ENCODE measurements around the gene ARAP3.

Gene ARAP3

DNA sequence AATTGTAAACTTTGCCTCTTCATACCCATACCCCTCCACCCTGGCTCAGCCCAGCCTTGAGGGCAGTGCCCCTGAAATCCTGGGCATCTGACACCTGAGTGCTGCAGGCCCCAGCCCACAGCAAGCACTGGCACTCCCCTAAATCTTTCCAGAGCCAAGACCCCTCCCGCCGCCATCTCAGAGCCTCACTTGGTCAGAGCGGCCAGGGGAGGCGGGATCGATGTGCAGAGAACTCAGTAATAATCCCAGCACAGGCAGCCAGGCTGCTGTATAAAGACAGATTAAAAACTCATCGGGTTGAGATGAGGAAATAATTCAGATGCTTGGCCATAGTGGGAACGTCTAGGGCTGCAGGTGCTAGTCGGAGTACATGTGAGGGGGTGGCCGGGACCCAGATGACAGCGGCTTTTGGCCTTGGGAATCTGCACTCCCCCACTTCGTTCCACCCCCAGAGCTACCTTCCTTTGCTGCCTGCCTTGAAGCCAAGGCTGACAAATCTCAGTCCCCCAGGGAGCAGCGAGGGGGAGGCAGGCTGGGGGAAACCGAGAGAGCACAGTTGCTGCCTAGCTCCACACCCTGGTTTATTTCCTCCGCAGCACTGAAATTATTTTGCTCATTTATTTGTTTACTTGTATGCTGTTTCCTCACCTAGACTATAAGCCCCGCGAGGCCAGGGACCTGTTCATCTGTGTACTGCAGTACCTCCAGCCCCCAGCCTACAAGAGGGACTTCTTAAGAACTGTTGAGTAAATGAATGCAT lies 19.5 kb upstream of the ARAP3 start:
- no peak for DNase-seq

DNA sequence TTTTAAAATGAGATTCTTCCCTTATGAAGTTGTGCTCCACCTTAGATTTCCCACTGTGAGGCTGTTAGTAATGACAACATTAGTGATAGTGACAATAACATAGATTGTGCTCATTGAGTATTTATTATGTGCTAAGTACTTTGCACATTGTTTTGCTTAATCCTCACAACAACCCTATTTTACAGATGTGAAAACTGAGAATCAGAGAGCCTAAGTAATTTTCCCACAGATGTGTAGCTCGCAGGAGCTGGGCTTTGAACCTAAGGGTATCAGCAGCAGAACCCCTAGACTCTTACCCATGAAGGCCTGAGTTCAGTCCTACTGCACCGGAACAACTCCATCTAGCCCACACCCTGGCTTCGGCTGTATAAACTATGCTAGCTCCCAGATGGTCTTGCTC lies 15.6 kb upstream of the ARAP3 start:
- DNase-seq = no peak

DNA sequence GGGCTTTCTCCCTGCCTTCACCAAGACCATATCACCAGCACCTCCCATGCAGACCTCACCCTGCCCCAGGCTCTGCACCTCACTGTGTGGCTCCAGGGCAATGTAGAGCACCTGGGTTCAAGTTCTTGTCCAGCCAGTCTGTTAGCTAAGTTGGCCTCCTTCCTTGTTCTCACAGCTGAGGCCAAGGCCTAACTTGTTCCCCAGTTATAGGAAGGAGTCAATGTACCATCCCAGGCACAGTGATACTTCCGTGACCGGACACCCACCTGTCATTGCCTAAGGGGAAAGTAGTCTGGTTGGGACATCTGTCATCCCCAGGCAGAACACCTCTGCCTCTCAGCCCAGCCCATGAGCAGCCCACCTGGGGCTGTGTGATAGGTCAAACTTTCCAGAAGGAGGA lies 14.4 kb upstream of the ARAP3 start:
- DNase-seq = no peak

DNA sequence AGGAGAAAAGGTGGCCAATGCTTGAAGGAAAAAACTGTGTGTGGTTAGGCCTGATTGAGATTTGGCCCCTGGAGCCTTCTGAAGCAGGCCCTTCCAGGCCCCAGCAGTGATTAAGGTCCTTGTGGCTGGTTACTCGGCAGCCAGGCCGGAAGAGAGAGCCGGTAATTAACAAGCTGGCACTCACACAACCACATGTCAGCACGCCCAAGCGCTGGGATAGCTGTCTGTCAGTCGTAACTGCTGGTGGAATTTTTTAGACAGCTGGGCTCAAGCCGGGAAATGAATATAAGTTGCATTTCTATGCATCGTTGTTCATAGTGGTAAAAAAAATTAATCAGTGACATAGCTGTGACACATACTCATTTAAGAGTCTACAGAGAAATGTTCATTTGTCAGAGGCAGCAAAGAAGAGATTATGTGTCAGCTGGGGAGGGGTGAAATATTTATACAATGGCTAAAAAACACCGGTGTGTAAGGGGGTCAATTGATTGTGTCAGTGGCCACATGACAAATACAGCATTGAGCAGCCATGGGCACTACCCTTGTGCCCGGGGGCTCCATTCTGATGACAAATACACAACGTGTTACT lies 13.7 kb upstream of the ARAP3 start:
- DNase-seq = peak; percentile 20

DNA sequence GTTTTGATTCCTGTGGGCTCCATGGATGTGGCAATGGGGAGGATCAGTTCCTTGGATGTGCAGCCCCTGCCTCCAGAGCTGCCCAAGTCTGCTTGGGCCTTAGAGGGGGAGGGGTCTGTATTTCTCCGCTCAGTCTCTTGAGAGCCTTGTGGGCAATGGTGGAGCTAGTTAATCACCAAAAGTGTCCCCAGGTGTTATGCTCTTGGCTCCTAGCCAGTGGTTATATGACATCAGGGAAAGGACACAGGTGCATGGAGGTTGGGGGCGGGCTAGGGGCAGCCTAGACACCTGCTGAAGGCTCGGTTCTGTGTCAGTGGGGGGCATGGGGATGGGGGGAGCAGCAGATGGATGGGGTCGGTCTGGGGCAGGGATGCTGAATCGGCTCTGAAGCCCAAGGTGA lies 12.4 kb upstream of the ARAP3 start:
- DNase-seq = peak; percentile 60

DNA sequence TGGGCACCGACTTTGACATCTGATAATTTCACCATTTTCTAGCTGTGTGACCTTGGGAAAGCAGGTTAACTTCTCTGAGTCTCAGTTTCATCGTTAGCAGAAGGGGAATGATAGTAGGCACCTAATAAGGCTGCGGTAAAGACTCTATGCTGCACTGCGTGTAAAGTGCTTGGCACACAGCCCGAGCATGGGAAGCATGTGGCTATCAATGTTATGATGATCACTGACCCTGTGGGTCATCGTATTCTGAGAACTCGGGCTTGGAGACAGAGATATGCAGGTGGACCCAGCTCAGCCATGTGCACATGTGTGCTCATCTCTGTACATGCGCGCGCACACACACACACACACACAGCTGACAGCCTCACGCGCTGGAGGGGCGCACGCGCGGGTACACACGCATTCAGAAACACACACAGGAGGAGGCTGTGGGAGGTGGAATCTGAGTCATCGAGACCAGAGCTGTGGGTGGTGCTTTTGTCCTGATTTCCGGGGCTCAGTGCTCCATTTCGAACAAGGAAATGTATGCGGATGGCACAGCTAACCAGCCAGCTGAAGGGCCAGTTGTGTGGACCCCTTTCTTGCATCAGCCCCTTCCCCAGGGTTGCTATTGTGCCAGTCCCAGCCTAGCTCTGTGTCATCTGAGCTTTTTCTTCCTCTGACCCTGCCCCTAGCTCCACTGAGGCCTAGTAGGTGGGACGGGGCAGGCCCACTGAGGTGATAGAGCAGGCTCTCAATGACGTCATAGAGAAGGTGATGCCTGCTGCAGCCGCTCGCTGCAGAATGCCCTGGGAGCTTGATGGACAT lies 11.1 kb upstream of the ARAP3 start:
- no peak for DNase-seq

DNA sequence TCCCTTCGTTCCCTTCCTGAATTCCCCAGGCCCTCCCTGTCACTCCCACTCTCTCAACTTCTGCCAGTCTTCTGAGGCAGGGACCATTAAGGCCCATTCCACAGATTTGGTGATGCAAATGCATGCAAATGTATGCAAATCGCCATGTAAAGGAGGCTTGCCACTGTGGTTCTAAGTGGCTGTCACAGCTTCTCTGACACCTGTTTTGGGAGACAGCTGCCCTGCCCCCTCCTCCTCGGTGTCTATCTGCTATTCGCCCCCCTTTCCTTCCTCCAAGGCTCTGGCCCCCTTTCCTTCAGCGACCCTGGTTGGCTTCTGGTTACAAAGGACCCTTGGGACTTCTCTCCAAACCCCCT lies 10.5 kb upstream of the ARAP3 start:
- DNase-seq = no peak

DNA sequence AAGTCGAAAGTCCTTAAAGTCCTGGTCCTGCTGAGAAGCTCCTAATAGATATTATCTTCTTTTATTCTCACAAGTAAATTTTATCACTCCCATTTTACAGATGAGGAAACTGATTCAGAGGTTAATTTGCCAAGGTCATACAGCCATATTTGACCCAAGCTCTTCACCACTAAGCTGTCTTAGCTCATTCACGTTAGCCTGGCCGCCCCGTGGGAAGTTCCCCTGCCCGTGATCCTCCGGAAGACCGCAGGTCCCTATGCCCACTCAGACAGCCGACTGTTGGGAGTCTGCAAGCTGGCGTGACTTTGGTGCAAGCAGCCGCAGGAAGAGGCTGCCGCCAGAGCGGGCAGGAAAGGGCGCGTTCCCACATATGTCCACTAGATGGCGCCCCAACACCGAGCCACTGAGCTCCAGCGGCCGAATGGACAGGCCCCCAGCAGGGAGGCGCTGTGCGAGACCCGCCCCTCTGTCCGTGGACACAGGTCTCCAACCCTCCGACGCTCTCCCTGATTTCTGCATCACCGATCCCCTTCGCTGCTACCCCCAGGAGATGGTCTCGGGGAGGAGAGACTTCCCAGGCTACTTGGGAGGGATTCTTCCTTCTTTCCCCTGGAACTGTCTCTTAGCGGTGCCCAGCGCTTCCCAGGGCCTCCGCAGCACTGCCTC lies 10.0 kb upstream of the ARAP3 start:
- DNase-seq = peak; percentile 3

DNA sequence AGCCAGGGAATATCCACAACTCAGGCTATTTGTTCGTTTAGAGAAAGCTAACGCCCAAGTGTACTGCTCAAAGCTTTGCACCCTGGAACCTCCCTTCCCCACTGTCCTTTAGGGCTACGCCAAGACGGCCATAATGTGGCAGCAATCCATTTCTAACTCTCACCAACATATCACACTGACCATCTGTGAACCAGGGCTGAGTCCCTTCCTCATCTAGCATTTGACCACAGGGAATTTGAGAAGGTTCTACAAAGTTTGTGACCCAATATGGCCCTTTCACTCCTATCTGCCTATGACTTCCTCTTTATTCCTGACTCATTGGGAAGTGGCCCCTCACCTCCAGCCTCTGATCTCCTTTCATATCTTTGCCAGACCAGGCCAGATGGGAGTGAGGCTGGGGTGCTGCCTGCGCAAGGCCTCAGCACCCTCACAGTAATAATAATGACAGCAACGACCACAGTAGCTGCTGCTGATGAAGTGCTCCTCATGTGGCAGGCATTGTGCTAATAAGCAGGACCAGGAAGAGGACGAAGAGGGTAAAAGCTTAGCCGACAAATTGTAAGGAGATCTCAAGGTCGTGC lies 9.3 kb upstream of the ARAP3 start:
- DNase-seq = no peak

DNA sequence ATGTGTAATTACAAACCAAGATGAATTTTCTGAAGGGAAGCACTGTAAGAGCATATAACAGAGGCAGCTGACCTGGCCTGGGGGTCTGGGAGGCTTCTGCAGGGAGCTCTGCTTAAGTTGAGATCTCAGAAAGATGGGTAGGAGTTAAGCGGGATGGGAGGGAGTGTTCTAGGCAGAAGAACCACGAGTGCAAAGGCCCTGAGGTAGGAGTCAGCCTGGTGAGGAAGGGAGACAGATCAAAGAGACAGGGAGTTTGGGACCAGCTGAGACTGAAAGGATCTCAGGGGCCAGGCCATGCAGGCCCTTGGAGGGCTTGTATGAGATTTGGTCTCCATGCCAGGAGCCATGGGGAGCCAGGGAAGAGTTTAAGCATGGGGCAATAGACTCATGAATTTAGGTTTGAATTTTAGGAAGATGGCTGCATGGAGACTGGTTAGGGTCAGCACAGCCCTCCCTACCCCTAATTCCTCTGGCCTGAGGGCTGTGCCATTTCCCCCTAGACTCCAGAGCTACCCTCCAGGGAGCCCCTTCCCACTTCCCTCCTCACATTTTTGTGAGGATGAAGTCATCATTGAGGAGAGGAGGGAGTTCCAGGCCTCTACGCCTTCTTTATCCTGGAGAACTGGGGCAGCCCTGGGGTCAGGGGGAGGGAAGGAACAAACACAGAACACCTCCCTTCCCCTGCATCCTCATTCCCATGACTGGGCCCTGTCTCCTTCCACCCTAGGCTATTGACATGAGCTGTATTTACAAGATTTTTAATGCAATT lies 4.8 kb upstream of the ARAP3 start:
- no peak for DNase-seq

DNA sequence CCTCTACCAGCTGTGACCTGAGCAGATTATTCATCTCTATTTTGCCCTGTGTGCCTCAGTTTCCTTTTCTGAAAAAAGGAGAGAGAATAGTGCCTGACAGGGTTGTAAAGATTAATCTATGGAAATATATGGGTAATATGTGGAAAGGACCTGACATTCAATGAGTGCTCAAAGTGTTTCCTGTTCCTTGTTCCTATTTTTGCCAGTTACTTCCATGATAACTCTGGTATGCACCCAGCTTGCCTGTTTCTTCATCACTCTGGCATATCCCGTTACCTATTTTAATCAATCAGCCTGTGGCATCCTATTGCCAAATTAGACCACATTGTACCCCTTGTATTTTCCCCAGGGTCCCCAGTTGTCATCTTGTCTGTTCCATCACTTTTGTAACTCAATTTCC lies 3.6 kb upstream of the ARAP3 start:
- no peak for DNase-seq

DNA sequence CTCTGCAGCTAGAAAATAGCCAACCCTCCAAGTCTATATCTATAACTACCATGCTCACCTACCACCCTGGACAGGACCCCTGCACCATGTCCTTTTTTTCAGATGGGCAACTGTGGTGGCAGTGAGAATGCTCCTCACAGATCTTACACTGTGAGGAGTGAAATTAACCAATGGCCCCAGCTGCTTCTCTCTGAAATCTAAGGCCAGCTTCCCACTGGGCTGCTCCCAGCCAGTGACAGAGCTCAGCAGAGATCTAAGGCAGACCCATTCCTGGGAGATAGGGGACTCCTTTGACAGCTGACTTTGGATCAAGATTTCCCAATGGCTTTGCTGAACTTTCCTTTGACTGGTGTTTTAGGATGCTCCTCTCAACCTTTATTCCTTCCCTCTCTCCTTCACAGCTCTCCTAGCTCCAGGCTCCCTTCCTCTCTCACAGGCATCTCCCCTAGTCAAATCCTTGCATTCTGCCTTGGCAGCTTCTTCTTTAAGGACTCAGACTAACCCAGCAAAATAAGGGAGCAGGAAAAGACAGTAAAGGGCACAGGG lies 1.6 kb upstream of the ARAP3 start:
- no peak for DNase-seq

DNA sequence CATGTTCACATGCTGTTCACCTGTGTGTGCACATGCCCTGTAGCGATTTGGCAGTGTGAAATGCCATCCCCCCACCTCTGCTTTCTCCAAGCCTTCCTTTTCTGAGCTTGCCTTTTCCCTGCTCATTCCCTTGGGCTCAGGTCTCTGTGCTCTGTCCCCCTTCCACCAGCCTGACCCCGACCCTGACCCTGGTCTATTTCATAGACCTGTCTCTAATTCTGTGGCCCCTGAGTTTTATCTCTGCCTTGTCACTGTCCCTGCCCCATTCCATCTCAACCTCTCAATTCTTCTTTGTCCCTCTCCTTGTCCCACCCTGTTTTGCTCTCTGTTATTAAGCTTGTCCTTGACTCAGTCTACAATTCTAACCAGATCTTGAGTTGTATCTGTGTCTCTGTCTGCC lies 735 bp downstream of the ARAP3 start:
- DNase-seq = no peak

DNA sequence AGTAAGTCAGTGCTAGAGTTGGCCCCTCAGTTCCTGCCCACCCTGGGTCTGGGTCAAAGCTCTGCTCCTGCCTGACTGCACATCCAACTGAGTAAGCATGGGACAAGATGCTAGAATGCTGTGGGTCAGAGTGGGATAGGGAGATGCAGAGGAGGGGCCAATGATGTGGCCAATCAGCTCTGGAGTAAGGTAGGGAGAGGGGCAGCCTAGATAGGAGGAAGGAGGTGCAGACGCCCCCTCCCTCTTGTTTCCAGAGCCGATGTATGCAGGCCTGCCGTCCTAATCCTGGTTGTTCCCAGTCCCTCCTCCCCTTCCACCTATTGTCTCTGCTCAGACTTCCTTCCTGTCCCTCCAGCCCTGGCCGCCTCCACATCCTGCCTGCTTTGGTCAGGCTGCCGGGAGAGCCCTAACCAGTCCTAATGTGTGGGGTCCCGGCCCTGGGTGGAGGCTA lies 1.3 kb downstream of the ARAP3 start:
- no peak for DNase-seq

DNA sequence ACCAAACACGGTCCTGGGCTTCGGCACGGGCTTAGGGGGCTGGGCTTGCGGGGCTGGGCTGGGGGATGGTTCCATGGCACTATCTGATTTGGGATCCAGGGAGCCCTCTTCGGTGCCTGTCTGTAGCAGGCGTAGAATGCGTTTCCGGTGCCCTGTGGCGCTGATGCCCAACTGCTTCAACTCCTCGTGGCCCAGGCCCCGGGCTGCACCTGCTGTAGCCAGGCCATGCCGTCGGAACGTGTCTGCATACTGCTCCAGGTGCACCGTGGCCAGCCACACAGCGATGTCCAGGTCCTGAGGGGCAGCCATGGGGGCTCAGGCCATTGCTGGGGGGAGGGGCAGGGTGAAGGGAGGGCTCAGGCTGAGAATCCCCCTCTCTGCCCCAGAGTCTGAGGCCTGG lies 1.9 kb downstream of the ARAP3 start:
- DNase-seq = no peak

DNA sequence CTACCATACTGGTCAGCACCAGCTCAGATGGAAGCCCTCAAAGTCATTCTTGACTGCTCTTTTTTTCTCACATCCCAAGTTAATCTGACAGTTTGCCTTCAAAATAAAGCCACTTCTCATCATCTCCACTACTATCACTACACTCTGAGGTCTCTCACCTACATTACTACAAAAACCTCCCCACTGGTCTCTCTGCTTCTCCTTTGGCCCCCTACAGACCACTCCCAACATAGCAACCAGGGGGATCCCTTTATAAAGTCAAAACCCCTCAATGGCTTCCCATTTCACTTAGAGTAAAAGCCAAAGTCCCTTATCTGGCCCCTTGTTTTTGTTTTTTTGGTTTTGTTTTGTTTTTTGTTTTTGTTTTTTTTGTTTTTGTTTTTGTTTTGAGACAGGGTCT lies 4.6 kb downstream of the ARAP3 start:
- DNase-seq = no peak

DNA sequence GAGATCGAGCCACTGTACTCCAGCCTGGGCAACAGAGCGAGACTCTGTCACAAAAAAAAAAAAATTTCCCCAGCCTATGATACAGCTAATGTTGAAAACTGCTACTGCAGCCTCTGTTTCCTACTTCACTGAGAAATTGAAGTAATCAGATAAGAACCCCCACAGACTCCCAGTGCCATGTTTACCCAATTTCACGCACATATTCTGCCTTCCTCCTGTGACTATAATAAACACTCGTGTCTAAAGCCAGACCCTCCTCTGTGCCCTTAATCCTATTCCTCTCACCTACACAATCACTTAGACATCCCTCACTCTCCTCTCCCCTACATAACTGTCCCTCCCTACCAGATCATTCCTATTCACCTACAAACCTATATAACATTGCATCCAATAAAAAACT lies 6.4 kb downstream of the ARAP3 start:
- DNase-seq = no peak

DNA sequence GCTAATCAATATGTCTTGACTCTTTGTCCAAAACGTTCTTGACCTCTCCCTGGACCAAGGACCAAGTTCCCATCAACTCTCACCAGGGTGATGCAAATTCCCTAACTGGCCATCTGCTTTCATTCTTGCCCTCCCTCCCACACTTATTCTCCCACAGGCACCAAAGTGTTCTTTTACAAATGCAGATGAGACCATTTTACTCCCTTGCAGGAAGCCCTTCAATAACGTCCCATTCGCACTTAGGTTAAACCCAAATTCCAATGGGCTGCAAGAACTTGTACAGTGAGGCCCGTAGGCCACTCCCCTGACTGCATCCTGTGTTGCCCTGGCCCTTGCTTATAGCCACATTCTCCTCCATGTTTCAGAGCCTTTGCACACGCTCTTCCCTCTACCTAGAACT lies 7.3 kb downstream of the ARAP3 start:
- DNase-seq = no peak

DNA sequence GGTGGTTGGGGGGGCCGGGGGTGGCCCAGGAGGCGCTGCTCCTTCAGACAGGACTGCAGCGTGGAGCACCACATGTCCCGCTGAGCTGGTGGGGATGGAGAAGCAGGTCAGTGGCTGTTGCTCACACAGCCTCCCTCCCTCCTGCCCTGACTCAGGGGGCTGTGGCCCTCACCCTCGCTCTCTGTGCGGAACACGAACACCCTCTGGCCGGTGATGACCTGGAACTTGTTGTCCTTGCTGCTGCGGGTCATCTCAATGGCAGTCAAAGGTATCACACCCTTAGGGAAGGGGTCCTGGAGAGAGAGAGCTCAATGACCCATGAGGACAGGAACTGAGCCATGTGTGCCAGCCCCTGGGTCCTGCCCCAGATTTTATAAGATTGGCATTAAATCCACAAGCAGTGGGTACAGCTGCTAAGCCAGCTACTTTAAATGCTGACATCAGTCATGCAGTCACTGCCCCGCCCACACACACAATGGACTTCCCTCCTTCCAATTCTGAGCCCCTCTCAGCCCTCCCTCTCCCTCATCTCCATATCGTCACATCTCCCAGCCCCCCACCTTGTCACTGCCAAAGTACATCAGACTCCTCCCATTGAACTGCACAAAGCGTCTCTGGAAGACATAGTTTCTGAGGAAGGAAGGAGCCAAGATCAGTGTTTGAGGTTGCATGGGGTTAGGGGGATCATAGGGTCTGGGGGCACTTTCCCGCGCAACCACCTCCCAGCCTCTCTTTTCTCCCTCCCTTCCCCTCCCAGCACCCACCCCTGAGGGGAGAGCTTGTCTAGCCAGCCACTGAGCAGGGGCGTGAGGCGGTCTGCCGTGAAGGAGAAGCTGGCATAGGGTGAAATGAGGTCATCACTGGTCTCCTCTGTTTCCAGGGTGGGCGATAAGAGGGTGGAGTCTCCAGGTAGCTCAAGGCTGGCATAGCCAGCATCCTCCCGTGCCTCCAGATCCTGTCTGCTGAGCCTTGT lies 8.9 kb downstream of the ARAP3 start:
- DNase-seq = peak; percentile 1

DNA sequence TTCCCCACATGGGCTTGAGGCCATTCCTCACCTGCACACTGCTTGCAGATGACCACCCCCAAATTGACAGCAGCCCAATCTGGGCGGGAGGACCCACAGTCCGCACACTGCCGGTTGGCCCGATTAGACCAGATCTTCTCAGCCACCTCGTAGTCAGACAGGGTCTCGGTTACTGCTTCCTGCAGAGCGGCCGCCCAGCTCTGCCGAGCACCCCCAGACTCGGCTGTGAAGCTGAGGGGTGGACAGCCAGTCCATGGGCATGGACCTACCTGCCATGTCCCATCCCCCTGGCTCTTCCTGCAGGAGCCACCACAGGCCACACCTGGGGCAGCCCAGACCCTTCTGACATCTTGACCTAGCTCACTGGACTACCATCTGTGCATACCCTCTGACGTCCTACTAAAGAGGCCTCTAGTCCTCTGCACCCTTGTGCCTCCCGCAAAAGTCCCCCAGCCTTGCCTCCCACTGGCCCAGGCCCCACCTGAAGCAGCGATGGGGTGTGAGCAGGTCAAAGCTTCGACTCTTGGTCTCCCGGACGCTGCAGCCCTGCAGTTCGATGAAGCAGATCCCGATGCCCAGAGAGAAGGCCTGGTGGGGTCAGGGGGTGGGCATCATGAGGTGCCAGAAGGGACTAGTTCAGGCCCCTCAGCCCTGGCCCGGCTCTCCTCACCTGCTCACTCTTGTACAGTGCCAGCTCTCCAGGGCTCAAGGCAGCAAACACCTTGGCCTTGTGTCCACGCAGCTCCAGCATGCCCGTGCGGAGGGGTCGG lies 9.8 kb downstream of the ARAP3 start:
- DNase-seq = no peak

Data from DMS79 (cell line).